Measurements from ENCODE around the gene FRMD3.

The FRMD3 gene

GRCh38 chr9:83472764-83473163, 65.4 kb downstream of the FRMD3 start:
- no peak for DNase-seq (ENCODE audit: low spot score)

GRCh38 chr9:83472221-83472665, 66.0 kb downstream of the FRMD3 start:
- no peak for DNase-seq (ENCODE audit: low spot score)

- no peak for DNase-seq (ENCODE audit: low spot score)
Observed at GRCh38 chr9:83471241-83471640, 67.0 kb downstream of the FRMD3 start.

DNA sequence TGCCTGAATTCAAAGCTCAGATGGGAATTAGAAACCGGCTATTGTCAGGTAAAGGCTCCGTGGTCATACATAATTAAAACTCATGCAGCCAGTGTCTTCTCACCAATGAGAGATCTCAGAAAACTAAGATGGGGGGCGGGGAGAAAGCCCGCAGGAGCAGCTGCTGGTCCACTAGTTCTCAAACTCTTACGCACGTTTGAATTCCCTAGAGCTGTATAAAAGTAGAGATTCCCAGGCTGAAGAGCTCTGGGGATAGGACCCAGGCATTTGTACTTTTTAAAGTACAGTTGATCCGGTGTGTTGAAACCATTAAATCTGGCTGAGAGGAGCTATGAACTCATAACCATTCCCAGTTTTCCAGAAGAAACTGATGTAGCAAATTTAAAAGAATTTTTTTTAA, 68.5 kb downstream of the FRMD3 start:
- no peak for DNase-seq (ENCODE audit: low spot score)

- DNase-seq (ENCODE audit: low spot score), result no peak
Observed at GRCh38 chr9:83468821-83469220, 69.4 kb downstream of the FRMD3 start.

GRCh38 chr9:83466877-83467276, 71.3 kb downstream of the FRMD3 start:
- DNase-seq (ENCODE audit: low spot score), result no peak

- no peak for DNase-seq (ENCODE audit: low spot score)
Observed at GRCh38 chr9:83466351-83466750, 71.8 kb downstream of the FRMD3 start.

GRCh38 chr9:83459830-83460229, 78.4 kb downstream of the FRMD3 start:
- no peak for DNase-seq (ENCODE audit: low spot score)

DNA sequence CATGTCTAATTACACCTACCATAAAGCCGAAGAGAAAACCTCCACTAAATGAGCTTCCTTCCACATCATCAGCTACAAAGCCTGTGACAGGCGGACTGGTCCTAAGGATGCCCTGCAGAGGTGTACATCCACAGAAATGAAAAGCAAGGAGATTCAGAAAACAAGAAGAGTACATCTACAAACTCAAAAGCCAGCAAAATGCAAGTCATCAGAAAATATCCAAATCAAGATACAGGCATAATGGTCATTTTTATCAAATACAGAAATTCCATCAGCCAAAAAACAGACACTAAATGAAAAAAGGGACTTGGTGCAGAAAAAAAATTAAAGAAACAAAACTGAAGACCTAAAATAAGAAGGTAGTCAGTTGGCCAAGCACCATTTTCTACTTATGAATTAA, 79.7 kb downstream of the FRMD3 start:
- DNase-seq (ENCODE audit: low spot score), result no peak

DNA sequence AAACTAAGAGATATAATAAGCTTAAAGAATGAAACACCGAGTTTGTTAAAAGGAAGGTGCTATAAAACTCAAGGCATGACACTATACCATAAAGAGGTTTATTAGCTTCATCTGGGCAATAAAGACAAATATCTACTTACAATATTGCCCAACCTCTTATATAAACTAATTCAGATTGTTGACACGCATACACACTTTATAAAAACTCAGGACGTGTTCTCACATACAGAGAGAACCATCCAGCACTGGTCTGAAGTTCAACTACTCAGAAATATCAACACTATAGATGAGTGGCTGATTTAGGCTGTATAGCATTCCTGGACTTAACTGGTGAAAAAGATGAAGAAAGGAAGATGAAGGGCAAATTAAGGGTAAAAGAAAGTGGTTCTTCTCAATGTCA, 81.2 kb downstream of the FRMD3 start:
- no peak for DNase-seq (ENCODE audit: low spot score)

- no peak for DNase-seq (ENCODE audit: low spot score)
Observed at GRCh38 chr9:83456226-83456625, 82.0 kb downstream of the FRMD3 start.

DNA sequence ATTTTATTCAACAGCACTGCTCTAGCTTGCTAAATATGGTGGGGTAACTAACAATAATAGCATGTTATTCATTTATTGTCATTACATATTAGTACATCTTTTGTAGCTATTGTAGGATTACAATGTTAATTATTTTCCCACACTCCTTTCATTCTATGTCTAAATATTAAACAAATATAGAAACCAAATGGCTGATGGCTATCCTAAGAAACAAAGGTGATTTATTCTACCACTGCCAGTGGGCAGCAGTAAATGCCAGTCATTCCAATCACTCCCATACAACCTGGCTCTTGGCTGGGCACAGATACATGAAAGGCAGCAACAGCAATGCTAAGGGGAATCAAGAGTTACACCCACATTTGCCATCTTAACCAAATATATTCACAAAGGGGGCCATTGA, 84.1 kb downstream of the FRMD3 start:
- DNase-seq (ENCODE audit: low spot score), result no peak

GRCh38 chr9:83451308-83451707, 86.9 kb downstream of the FRMD3 start:
- no peak for DNase-seq (ENCODE audit: low spot score)

DNA sequence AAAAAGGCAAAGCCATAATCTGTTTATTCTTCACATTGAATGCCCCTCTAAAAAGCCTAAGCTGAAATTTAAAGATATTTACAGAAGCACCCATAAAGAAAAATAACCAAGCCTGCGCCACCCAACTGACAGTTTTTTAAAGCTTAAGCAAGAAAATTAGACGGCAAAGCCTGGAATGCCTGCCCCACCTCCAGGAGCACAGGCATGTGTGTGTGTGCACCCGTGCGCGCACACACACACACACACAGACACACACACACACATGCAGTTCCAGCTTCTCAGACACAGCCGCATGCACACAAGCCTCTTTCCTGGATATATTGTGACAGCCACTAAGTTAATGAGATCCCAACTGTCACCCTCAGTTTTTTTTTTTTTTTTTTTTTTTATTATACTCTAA, 88.2 kb downstream of the FRMD3 start:
- no peak for DNase-seq (ENCODE audit: low spot score)

- DNase-seq (ENCODE audit: low spot score), result no peak
Observed at GRCh38 chr9:83449166-83449565, 89.0 kb downstream of the FRMD3 start.

DNA sequence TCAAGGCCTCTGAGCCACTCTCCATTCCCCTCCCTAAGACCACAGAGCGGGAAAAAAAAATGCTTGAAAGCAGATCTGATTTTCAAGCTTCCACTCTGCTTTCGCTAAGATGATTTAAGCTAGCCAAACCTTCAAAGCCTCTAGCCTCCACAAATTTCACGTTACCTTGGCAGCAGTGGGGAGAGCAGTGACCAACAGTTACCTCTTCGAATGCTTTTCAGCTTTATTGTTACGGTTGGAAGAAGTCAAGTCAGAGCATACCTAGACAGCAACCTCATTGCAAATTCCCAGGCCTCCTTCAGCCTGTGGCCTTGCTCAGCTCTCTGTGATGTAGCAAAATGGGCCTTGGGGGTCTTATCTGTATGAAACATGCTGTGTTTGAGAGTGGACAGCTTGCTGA, 89.6 kb downstream of the FRMD3 start:
- DNase-seq (ENCODE audit: low spot score), result no peak

- DNase-seq (ENCODE audit: low spot score), result no peak
Observed at GRCh38 chr9:83447351-83447750, 90.8 kb downstream of the FRMD3 start.

DNA sequence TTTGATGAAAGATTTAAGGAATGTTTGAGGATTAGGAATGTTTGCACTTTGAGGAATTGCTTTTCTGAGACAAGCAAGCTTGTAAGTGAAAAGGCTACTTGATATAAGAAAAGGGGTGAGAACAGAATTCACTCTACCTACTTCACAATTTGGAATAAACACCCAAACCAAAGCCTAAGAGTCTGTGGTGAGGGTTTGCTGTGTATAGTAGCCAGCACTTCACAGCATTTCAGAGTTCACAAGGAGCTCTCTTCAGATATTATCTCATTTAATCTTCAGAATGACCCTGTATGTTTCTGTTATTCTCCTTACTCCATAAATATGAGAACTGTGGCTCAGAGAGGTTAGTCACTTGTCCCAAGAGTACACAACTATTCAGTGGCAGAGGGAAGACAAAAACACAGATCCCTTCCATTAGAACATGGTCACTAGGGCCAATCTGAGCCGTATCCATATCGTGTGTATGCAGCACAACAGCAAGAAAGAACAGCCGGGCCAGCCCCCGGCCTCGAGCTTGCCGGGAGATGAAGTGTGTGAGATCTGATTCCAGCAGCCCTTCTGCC, 92.4 kb downstream of the FRMD3 start:
- DNase-seq (ENCODE audit: low spot score), result no peak

DNA sequence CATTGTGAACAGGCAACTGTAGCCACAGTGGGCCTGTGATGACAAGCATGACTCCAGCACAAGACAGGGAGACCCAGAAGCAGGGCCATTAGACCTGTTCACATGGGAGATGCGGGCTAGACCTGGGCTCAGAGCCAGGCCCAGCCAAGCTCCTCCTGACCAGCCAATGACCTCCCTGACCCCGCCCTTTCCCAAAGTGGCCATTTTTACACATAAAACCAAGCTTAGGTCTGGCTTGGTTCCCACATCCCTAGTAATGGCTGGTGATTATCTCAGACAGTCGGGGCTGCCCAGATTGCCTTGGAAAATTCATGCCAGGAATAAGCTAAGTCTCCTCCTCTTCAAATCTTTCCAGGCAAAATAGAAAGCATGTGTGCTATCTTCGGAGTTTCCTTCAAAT, 94.1 kb downstream of the FRMD3 start:
- no peak for DNase-seq (ENCODE audit: low spot score)

- DNase-seq (ENCODE audit: low spot score), result no peak
Observed at GRCh38 chr9:83441390-83441789, 96.8 kb downstream of the FRMD3 start.

DNA sequence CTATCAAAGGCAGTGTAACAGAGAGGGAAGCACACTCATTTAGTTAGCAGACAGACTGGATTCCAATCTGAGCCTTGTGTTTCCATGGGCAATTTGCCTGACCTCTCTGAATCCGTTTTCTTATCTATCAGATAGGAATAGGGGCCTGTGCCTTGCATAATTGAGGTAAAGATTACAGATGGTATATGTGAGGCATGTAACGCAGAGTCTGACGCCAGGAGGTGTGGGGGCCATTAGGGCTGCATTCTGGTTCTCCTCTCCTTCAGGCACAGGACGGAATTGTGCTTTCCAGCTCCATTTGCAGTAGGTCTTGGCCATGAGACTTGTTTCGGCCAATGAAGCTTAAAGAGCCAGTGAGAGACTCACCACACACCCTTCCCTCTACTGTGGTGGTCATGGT, 97.6 kb downstream of the FRMD3 start:
- no peak for DNase-seq (ENCODE audit: low spot score)

- DNase-seq (ENCODE audit: low spot score), result no peak
Observed at GRCh38 chr9:83435301-83435700, 102.9 kb downstream of the FRMD3 start.

DNA sequence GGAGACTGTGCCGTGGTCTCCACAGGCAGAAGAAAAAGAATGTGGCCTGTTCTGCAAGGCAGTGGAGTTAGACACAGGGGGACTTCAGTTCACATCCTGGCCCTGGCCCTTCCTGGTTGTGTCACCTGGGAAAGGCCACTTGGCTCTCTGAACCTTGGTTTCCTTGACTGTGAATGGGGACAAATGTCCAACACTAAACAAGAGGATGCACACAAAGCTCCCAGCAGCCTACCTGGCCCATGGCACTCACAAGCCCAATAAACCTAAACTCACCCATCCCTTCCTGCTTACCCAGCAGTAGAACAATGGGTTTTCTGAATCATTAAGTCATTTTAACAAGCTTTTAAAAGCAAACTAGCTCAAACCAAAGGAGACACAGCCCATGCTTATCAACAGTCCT, 103.9 kb downstream of the FRMD3 start:
- no peak for DNase-seq (ENCODE audit: low spot score)

DNA sequence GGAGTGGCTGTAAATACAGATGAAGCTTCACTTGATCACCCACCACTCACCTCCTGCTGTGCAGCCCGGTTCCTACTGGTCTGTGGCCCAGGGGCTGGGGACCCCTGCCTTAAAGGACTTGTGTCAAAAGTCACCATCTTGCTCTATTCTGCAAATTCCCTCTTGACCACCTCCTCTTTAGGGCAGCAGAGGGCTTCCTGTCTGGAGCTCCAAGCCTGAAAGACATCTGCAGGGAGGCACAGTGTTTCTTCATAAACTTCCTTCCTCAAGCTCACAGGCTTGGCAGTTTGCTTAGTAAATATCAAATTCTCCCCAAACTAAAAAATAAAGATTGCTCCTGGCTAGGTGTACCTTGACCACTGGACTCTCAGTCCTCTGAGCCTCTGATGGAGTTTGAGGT, 104.4 kb downstream of the FRMD3 start:
- no peak for DNase-seq (ENCODE audit: low spot score)

Data from CD4-positive, alpha-beta T cell treated with Interleukin-2 at 100 ng/mL for 4 hours (primary cell).